Measurements from ENCODE around the gene TMEM158.
A peak's percentile ranks its signal among the peaks of the same experiment; 100 is the strongest.

The TMEM158 gene

GRCh38 chr3:45226206-45226915 lies at the start of gene TMEM158:
TMEM158 (minus strand) TSS chr3:45226287; CDS start chr3:45226027, 260 bp downstream.
- peak; percentile 83 for DNase-seq

- DNase-seq = no peak
These were observed 49.1 kb upstream of the TMEM158 start for GRCh38 chr3:45275006-45275704.

GRCh38 chr3:45273681-45274515 lies 47.8 kb upstream of the TMEM158 start:
- no peak for DNase-seq

GRCh38 chr3:45272828-45273470 lies 46.9 kb upstream of the TMEM158 start:
- no peak for DNase-seq

GRCh38 chr3:45272032-45272810 lies 46.1 kb upstream of the TMEM158 start:
- no peak for DNase-seq

- no peak for DNase-seq
These were observed 43.9 kb upstream of the TMEM158 start for GRCh38 chr3:45269952-45270351.

GRCh38 chr3:45267097-45267496 lies 41.0 kb upstream of the TMEM158 start:
- no peak for DNase-seq

GRCh38 chr3:45261333-45262110 lies 35.4 kb upstream of the TMEM158 start:
- no peak for DNase-seq

GRCh38 chr3:45259133-45259532 lies 33.0 kb upstream of the TMEM158 start:
- DNase-seq = no peak

GRCh38 chr3:45258317-45258716 lies 32.2 kb upstream of the TMEM158 start:
- no peak for DNase-seq

GRCh38 chr3:45253316-45253715 lies 27.2 kb upstream of the TMEM158 start:
- no peak for DNase-seq

- no peak for DNase-seq
These were observed 26.7 kb upstream of the TMEM158 start for GRCh38 chr3:45252826-45253225.

- no peak for DNase-seq
These were observed 23.3 kb upstream of the TMEM158 start for GRCh38 chr3:45249391-45249790.

GRCh38 chr3:45246241-45246640 lies 20.2 kb upstream of the TMEM158 start:
- no peak for DNase-seq

GRCh38 chr3:45244356-45244755 lies 18.3 kb upstream of the TMEM158 start:
- no peak for DNase-seq

- no peak for DNase-seq
These were observed 15.1 kb upstream of the TMEM158 start for GRCh38 chr3:45241206-45241605.

- no peak for DNase-seq
These were observed 14.2 kb upstream of the TMEM158 start for GRCh38 chr3:45240292-45240691.

- no peak for DNase-seq
These were observed 13.2 kb upstream of the TMEM158 start for GRCh38 chr3:45239254-45239653.

- no peak for DNase-seq
These were observed 10.9 kb upstream of the TMEM158 start for GRCh38 chr3:45236964-45237363.

- DNase-seq = no peak
These were observed 9.3 kb upstream of the TMEM158 start for GRCh38 chr3:45235409-45235808.

GRCh38 chr3:45234250-45234649 lies 8.2 kb upstream of the TMEM158 start:
- no peak for DNase-seq
